Osteoblast (primary cell): ENCODE results near the gene POMP. TPM values are rescaled to one million over a fixed set of nuclear protein-coding genes. Genes with fewer than 3 reads are reported as not detected.
A peak's percentile ranks its signal among the peaks of the same experiment; 100 is the strongest.

Source experiments
- DNase-seq: peaks from one replicate; pipeline ENCODE4 v3.0.0; 2011; ENCODE audit warnings: low spot score, mixed read lengths; ENCODE audit not compliant: insufficient read length; ENCODE audit errors: missing footprints
- H2AFZ ChIP-seq: 2 replicates; pipeline ENCODE4 v1.6.0; 2011; ENCODE audit warnings: mild to moderate bottlenecking, low read length
- H3K27ac ChIP-seq: 2 replicates; pipeline ENCODE4 v1.5.1; 2011; ENCODE audit warnings: mild to moderate bottlenecking, low read depth, low read length, moderate library complexity
- H3K27me3 ChIP-seq: 2 replicates; pipeline ENCODE4 v1.6.0; 2012; ENCODE audit warnings: mild to moderate bottlenecking, control low read depth, inconsistent platforms, low read length, moderate library complexity; ENCODE audit not compliant: insufficient read depth
- H3K36me3 ChIP-seq: 2 replicates; pipeline ENCODE4 v1.5.1; 2011; ENCODE audit warnings: mild to moderate bottlenecking, low read length, control low read depth, moderate library complexity; ENCODE audit not compliant: insufficient read depth
- H3K4me1 ChIP-seq: 2 replicates; pipeline ENCODE4 v1.5.1; 2011; ENCODE audit warnings: mild to moderate bottlenecking, low read length, control low read depth, moderate library complexity; ENCODE audit not compliant: insufficient read depth
- H3K4me2 ChIP-seq: 2 replicates; pipeline ENCODE4 v1.6.0; 2011; ENCODE audit warnings: mild to moderate bottlenecking, low read length; ENCODE audit not compliant: insufficient read depth
- H3K4me3 ChIP-seq: fragments of 200-600 bp; sonication (generic); 3 replicates; pipeline ENCODE4 v1.5.1; 2012; ENCODE audit warnings: mild to moderate bottlenecking, low read length, inconsistent platforms; ENCODE audit not compliant: insufficient read depth
- H3K79me2 ChIP-seq: 2 replicates; pipeline ENCODE4 v1.6.0; 2012; ENCODE audit warnings: mild to moderate bottlenecking, low read length, control low read depth, inconsistent platforms; ENCODE audit not compliant: insufficient read depth
- H3K9me3 ChIP-seq: 2 replicates; pipeline ENCODE4 v1.5.1; 2011; ENCODE audit warnings: low read depth, low read length, control low read depth
- H4K20me1 ChIP-seq: 2 replicates; pipeline ENCODE4 v1.6.0; 2012; ENCODE audit warnings: mild to moderate bottlenecking, low read length, control low read depth; ENCODE audit not compliant: insufficient read depth
- total RNA-seq: library from RNA; depleted of rRNA; stranded (reverse); fragments of >200 nt; gene quantifications from 2 replicates; pipeline ENCODE4 v1.2.3, GENCODE V29; 2012
- TF ChIP-seq, protein P1 (sequence below): IDR thresholded peaks from 2 replicates; pipeline ENCODE4 v1.5.1; 2011; ENCODE audit warnings: mild to moderate bottlenecking, low read depth, low read length, moderate library complexity; ENCODE audit errors: extremely low read depth

The POMP gene
- total RNA-seq, 1 donor: 73.1 TPM

DNA sequence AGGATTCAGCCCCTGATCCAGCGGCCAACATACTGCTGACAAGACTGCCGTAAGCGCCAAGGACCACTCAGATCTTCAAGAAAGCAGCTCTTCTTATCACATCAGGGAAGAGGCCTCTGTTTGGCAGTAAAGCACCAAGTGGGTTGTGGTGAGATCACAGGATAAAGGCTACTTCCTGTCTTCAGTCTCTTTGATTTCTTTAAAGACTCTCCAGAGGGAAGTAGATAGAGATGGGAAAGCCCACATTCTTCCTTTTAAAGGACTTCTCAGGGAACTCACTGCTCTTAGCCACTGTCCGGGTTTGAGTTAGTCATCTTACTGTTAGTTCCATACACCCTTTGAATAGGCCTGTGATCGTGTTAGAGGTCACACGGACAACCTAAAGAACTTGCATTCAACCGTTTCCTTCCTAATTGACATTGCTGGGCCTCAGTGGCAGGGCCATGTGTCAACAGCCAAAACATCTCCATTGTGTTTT, 47.2 kb upstream of the POMP start:
- Histone ChIP-seq H3K27ac (no peak overlapping the region), H3K79me2 (no peaks in the 10 kb centered on the region), H3K36me3 (no peaks in the 10 kb centered on the region), H3K4me1 (no peaks in the 10 kb centered on the region), H3K9me3 (no peaks in the 10 kb centered on the region), H2AFZ (no peak overlapping the region), H3K4me3 (no peak overlapping the region), H4K20me1 (no peaks in the 10 kb centered on the region), H3K27me3 (no peaks in the 10 kb centered on the region), H3K4me2 (no peak overlapping the region)
- no peak for DNase-seq
- TF ChIP-seq, protein P1, sequence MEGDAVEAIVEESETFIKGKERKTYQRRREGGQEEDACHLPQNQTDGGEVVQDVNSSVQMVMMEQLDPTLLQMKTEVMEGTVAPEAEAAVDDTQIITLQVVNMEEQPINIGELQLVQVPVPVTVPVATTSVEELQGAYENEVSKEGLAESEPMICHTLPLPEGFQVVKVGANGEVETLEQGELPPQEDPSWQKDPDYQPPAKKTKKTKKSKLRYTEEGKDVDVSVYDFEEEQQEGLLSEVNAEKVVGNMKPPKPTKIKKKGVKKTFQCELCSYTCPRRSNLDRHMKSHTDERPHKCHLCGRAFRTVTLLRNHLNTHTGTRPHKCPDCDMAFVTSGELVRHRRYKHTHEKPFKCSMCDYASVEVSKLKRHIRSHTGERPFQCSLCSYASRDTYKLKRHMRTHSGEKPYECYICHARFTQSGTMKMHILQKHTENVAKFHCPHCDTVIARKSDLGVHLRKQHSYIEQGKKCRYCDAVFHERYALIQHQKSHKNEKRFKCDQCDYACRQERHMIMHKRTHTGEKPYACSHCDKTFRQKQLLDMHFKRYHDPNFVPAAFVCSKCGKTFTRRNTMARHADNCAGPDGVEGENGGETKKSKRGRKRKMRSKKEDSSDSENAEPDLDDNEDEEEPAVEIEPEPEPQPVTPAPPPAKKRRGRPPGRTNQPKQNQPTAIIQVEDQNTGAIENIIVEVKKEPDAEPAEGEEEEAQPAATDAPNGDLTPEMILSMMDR: no peak

DNA sequence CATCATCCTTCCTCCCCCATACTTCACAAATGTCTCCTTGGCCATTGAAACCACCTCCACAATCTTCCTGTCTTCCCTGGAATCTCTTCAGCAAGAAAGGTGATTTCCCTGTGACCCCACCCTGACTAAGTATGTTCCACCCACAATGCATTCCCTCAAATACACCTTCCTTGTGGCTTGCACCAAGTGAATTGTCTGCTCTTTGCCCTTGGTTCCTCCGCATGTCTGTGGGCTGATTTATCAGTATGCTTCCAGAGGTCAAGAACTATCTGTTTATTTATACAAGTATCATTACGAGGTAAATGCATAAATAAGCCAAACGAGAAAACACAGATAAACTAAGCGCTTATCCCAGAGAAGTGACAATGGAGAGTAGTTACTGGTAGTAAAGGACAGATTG, 45.4 kb upstream of the POMP start:
- Histone ChIP-seq H3K27ac (no peak overlapping the region), H3K27me3 (no peaks in the 10 kb centered on the region), H3K36me3 (no peaks in the 10 kb centered on the region), H3K4me2 (no peak overlapping the region), H3K9me3 (no peaks in the 10 kb centered on the region), H4K20me1 (no peaks in the 10 kb centered on the region), H3K4me3 (no peak overlapping the region), H3K4me1 (no peaks in the 10 kb centered on the region), H3K79me2 (no peaks in the 10 kb centered on the region), H2AFZ (no peak overlapping the region)
- TF ChIP-seq, protein P1: no peak
- no peak for DNase-seq

DNA sequence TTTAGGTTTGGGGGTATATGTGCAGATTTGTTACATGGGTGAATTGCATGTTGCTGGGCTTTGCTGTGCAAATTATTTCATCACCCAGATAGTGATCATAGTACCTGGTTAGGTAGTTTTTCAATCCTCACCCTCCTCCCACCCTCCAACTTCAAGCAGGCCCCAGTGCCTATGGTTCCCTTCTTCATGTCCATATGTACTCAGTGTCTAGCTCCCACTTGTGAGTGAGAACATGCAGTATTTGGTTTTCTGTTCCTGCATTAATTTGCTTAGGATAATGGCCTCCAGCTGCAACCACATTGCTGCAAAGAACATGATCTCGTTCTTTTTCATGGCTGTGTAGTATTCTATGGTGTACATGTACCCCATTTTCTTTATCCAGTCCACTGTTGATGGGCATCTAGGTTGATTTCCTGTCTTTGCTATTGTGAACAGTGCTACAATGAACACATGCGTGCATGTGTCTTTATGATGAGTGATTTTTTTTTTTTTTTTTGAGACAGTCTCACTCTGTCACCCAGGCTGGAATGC, 42.9 kb upstream of the POMP start:
- Histone ChIP-seq H3K36me3 (no peaks in the 10 kb centered on the region), H2AFZ (no peak overlapping the region), H4K20me1 (no peaks in the 10 kb centered on the region), H3K79me2 (no peaks in the 10 kb centered on the region), H3K4me1 (no peaks in the 10 kb centered on the region), H3K4me3 (no peak overlapping the region), H3K9me3 (no peaks in the 10 kb centered on the region), H3K27ac (no peak overlapping the region), H3K4me2 (no peak overlapping the region), H3K27me3 (no peaks in the 10 kb centered on the region)
- no peak for DNase-seq
- TF ChIP-seq, protein P1: no peak

DNA sequence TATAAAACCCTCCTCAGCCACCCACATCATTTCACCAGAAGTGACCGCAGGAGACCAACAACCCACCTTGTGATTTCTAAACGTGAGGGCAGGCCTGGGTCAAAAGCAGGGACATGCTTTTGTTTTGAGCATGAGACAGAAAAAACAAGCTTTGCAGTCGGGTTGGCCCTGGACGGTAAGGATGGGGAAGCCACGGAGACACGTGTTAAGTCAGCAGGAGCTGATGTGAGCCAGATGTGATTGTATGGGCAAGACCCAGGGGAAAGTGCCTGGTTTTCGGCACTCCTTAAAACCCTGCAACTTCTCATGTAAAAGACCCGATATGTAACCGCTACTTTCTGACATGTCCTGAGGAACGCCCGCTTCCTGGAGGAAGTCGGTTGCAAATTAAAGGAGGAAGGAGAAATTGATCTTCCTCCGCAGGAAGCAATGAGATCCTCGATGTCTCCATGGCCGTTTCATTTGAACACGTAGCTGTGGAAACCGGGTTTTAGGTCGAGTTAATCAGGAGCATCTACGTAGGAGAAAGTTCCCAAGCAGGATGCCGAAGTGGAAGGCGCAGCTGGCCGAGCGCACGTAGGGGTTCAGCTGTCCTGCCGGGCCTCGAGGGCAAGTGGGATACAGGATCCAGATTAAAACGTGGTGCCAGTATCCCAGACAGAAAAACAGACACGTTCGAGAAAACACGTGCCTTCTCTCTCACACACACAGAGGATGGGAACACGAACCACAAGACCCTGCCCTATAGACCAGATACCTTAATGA, 40.5 kb upstream of the POMP start:
- H3K36me3 ChIP-seq: no peaks in the 10 kb centered on the region
- no peaks in the 10 kb centered on the region for H3K79me2 ChIP-seq
- no peak for DNase-seq
- no peaks in the 10 kb centered on the region for H3K9me3 ChIP-seq
- H3K4me1 ChIP-seq: no peaks in the 10 kb centered on the region
- H3K4me2 ChIP-seq: no peak overlapping the region
- TF ChIP-seq, protein P1: no peak
- peak overlapping the region; percentile 34 for H2AFZ ChIP-seq
- no peaks in the 10 kb centered on the region for H3K27me3 ChIP-seq
- no peaks in the 10 kb centered on the region for H4K20me1 ChIP-seq
- H3K4me3 ChIP-seq: no peak overlapping the region
- no peak overlapping the region for H3K27ac ChIP-seq
